Activated CD8-positive, alpha-beta memory T cell treated with anti-CD3 and anti-CD28 coated beads, Interleukin-2, amount 50 U/mL, for 24 hours (primary cell): Measurements from ENCODE around the gene SLC25A11.

Source experiments
- DNase-seq: peaks from one replicate; pipeline ENCODE4 v3.0.0-alpha.2; 2020; ENCODE audit errors: extremely low read depth

SLC25A11 gene

DNA sequence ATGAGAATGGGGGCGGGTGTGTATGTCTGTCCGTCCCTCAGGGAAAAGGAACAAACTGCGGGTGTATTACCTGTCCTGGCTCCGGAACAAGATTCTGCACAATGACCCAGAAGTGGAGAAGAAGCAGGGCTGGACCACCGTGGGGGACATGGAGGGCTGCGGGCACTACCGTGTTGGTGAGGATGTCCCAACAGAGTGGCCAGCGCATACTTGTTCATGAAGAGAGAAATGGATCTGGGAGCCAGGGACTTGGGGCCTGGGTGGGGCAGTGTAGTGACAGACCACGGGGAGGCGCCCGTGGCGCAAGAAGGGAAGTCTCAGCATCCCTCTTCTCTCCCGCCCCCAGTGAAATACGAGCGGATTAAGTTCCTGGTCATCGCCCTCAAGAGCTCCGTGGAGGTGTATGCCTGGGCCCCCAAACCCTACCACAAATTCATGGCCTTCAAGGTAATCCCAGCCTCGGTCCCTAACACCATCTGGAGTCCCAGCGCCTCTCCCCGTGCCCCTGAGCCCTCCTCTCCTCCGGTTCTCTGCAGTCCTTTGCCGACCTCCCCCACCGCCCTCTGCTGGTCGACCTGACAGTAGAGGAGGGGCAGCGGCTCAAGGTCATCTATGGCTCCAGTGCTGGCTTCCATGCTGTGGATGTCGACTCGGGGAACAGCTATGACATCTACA lies 44.1 kb downstream of the SLC25A11 start:
- no peak for DNase-seq

DNA sequence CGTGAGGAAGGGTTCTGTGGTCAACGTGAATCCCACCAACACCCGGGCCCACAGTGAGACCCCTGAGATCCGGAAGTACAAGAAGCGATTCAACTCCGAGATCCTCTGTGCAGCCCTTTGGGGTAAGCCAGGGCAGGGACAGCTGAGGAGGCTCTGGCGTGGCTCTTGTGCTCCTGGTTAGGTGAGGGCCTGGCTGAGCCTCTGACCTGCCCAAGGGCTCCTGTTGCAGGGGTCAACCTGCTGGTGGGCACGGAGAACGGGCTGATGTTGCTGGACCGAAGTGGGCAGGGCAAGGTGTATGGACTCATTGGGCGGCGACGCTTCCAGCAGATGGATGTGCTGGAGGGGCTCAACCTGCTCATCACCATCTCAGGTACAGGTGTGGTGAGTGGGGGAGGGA lies 44.7 kb downstream of the SLC25A11 start:
- DNase-seq = no peak

DNA sequence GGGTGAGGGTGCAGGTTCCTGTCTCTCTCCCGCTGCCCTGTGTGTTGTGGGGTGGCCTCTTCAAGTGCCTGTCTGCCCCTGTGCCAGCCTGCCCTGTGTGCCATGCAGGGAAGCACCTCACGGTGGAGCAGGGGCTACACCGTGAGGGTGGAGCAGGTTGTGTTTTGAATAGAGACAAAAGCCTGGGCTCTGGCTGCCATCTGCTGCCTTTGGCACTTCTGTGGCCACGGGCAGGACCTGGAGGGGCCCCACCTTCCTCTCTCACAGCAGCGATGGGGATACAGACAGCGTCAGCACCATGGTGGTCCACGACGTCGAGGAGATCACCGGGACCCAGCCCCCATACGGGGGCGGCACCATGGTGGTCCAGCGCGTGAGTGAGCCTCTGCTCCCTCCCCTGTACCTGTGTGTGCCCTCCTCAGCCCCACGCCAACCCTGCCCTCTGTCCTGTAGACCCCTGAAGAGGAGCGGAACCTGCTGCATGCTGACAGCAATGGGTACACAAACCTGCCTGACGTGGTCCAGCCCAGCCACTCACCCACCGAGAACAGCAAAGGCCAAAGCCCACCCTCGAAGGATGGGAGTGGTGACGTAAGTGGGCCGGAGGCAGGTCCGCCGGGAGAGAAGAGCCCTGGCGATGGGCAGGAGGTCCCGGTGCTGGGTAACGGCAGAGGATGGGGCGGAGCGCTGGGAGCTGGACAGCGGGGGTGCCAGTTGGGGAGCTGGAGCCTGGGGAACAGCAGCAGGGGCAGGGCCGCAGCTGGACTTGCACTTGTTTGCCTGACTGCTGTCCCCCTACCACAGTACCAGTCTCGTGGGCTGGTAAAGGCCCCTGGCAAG lies 45.9 kb downstream of the SLC25A11 start:
- DNase-seq = no peak

DNA sequence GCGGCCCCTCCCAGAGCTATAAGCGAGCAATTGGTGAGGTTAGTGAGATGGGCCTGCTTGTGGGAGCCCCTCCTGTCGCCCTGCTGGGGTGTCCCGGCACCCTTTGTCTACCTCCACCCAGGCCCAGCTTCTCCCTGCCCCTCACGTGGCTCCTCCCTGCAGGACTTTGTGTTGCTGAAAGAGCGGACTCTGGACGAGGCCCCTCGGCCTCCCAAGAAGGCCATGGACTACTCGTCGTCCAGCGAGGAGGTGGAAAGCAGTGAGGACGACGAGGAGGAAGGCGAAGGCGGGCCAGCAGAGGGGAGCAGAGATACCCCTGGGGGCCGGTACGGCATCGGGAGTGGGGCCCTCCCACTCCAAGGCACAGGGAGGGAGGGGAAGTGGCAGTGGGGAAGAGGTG lies 46.6 kb downstream of the SLC25A11 start:
- no peak for DNase-seq

DNA sequence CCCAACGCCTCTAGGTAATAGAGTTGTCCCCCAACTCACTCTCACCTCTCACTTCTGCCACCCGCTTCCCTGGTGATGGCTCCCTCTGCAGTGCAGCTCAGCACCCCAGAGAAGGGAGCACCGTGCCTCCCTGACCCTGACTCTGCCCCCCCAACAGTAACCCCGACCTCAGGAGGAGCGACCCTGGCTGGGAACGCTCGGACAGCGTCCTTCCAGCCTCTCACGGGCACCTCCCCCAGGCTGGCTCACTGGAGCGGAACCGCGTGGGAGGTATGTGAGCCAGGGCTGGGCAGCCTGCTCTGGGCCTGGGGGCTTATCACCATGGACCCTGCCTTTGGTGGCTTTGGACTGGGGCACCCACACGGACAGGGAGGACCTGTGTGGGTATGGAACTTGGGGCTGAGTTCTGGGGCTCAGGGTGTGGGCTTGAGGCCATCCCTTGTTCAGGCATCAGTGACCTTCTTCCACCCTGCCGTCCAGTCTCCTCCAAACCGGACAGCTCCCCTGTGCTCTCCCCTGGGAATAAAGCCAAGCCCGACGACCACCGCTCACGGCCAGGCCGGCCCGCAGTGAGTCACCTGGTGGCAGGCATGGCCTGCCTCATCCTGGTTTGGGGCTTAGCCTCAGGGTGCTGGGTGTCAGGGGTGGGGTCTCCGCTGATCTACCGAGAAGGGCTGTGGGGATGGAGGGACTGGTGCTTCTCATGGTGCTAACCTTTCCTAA lies 47.2 kb downstream of the SLC25A11 start:
- DNase-seq = no peak

DNA sequence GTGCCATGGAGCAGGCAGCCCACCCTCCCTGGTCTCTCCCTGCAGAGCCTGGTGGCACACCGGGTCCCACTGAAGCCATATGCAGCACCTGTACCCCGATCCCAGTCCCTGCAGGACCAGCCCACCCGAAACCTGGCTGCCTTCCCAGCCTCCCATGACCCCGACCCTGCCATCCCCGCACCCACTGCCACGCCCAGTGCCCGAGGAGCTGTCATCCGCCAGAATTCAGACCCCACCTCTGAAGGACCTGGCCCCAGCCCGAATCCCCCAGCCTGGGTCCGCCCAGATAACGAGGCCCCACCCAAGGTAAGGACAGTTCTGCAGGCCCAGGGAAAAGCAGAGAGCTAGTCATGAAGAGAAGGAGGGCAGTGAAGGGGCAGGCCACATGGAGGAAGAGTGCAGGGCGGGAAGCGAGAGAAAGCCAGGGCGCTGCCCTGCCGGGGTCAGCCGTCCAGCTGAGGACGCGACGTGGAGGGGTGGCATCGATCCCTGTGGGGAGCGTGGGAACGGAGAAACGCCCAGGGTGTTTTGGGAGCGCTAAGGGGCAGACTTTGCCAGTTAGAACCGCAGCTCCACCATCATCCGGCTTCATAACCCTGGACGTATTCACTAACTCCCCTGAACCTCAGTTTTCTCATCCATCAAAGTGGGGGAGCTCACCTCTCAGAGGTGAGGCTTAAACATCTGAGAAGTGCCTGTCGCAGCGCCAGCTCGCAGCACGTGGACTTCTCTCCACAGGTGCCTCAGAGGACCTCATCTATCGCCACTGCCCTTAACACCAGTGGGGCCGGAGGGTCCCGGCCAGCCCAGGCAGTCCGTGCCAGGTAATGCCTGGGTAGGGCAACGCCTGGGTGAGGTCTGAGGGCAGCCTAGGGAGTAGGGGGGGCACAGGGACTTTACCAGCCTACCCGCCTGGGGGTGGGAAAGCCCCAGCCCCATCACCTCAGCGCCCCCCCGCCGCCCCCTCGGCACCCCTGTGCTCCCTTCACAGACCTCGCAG lies 48.1 kb downstream of the SLC25A11 start:
- no peak for DNase-seq

DNA sequence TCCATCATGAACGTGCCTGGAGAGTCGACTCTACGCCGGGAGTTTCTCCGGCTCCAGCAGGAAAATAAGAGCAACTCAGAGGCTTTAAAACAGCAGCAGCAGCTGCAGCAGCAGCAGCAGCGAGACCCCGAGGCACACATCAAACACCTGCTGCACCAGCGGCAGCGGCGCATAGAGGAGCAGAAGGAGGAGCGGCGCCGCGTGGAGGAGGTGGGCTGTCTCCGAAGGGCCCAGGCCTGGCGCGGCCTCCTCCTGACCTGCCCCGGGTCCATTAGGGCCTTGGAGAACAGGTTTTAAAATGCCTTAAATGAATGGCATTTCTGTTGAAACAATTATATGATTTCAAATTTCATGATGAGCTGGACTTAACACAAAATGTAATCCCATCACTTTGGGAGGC lies 52.3 kb downstream of the SLC25A11 start:
- DNase-seq = no peak
